SH-SY5Y (cell line): Measurements from ENCODE around the gene DNALI1.

ENCODE experiments used
- GATA2 ChIP-seq: IDR thresholded peaks from 2 replicates; pipeline ENCODE4 v1.6.1; 2011; ENCODE audit warnings: mild to moderate bottlenecking, low read depth, low read length
- GATA3 ChIP-seq: IDR thresholded peaks from 2 replicates; pipeline ENCODE4 v1.6.1; 2011; ENCODE audit warnings: low read depth, mild to moderate bottlenecking, low read length, moderate library complexity

DNA sequence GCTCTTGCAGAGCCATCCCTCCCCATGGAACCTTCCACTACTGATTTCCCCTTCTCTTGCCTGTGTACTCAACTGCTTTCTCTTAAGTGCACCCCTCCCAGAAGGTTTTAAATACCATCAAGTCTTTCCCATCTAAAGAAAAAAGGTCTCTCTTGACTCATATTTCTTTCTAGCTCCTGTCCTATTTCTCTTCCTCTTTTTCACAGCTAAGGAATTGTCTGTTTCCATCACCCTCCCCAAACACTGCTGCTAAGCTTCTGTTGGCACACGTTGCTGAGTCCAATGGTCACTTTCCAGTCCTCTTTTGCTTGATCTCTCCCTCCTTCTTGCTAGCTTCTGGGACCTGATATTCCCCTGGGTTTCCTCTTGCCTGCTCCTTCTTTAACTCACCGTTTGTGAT lies 52.3 kb downstream of the DNALI1 start:
- TF ChIP-seq GATA2 (no peak), GATA3 (no peak)
